GM12878 (cell line): ENCODE results near the gene NAA20. TPM values are rescaled to one million over a fixed set of nuclear protein-coding genes. Genes with fewer than 3 reads are reported as not detected.

Experiments
- ATAC-seq: fragments of 200-7000 bp; cut with Tn5 transposase; 3 replicates; pipeline ENCODE4 v1.9.1; 2020; ENCODE audit warnings: mild to moderate bottlenecking, moderate library complexity
- BruUV-seq: library from RNA; stranded (reverse); fragments of 400-500 nt; replicated peaks from 2 replicates; lab custom pipeline; 2021; lab: Mats Ljungman, UMichigan
- CTCF ChIA-PET: fragments of 300-600 bp; sonication (Branson Sonifier 250); formaldehyde crosslinking; extraction: SDS; loops from one replicate; lab custom pipeline; 2021; ENCODE audit warnings: inconsistent platforms; lab: Yijun Ruan, JAX
- POLR2A ChIA-PET: fragments of 350-600 bp; formaldehyde crosslinking; extraction: SDS; loops from one replicate; lab custom pipeline; 2021; ENCODE audit warnings: inconsistent platforms; lab: Charles Lee
- RAD21 ChIA-PET: fragments of 300-600 bp; sonication (Branson Sonifier 250); formaldehyde crosslinking; loops from one replicate; lab custom pipeline; 2023; ENCODE audit warnings: antibody characterized with exemption; ENCODE audit not compliant: unreplicated experiment; lab: Charles Lee
- SMC1A ChIA-PET: fragments of 300-600 bp; sonication (Branson Sonifier 250); formaldehyde crosslinking; loops from one replicate; lab custom pipeline; 2023; ENCODE audit not compliant: unreplicated experiment, uncharacterized antibody; lab: Charles Lee
- DNase-seq: peaks from one replicate; pipeline ENCODE4 v3.0.0-alpha.2; 2011; ENCODE audit warnings: low read depth, low spot score
- FAIRE-seq: peaks from 3 replicates; lab custom pipeline; 2011; peaks lifted over from hg19 to GRCh38; lab: Jason Lieb, UNC
- H2AFZ ChIP-seq: 2 replicates; pipeline ENCODE4 v1.6.0; 2011; ENCODE audit warnings: low read depth, low read length, control low read depth; ENCODE audit not compliant: control insufficient read depth
- H3K27ac ChIP-seq: 2 replicates; pipeline ENCODE4 v1.5.1; 2011; ENCODE audit warnings: control low read depth; ENCODE audit not compliant: control insufficient read depth, insufficient read depth
- H3K27me3 ChIP-seq, 2 experiments: replicated peaks in 1 of 2; 2 replicates each; pipeline versions ENCODE4 v1.6.0 to v1.6.1; 2011; ENCODE audit warnings: low read length in 1 of 2; ENCODE audit not compliant: control insufficient read depth in 2 of 2, insufficient read depth in 2 of 2
- H3K36me3 ChIP-seq, 2 experiments: 2 replicates each; pipeline ENCODE4 v1.5.1; 2011; ENCODE audit warnings: low read length in 1 of 2; ENCODE audit not compliant: control insufficient read depth in 2 of 2, insufficient read depth in 2 of 2
- H3K4me1 ChIP-seq: 2 replicates; pipeline ENCODE4 v1.6.1; 2011; ENCODE audit warnings: mild to moderate bottlenecking, low read length, moderate library complexity, mixed read lengths; ENCODE audit not compliant: control insufficient read depth, insufficient read depth
- H3K4me2 ChIP-seq: 2 replicates; pipeline ENCODE4 v1.6.0; 2011; ENCODE audit warnings: control low read depth; ENCODE audit not compliant: control insufficient read depth, insufficient read depth
- H3K4me3 ChIP-seq: fragments of 200-600 bp; sonication (generic); 2 replicates; pipeline ENCODE4 v1.5.1; 2016
- H3K79me2 ChIP-seq: 2 replicates; pipeline ENCODE4 v1.6.0; 2011; ENCODE audit warnings: low read length; ENCODE audit not compliant: control insufficient read depth, insufficient read depth
- H3K9ac ChIP-seq: 2 replicates; pipeline ENCODE4 v1.8.0; 2011; ENCODE audit warnings: low read length, control low read depth, mixed read lengths; ENCODE audit not compliant: control insufficient read depth, insufficient read depth
- H3K9me3 ChIP-seq: replicated peaks from 3 replicates; pipeline ENCODE4 v1.5.1; 2011; ENCODE audit warnings: mild to moderate bottlenecking, low read length; ENCODE audit not compliant: control insufficient read depth, insufficient read depth
- H4K20me1 ChIP-seq: 2 replicates; pipeline ENCODE4 v1.6.0; 2011; ENCODE audit not compliant: control insufficient read depth, insufficient read depth
- CBX5 ChIP-seq: sonication (generic); IDR thresholded peaks from 2 replicates; pipeline ENCODE4 v1.6.1; 2016; ENCODE audit warnings: low read depth, moderate library complexity, mild to moderate bottlenecking, inconsistent platforms
- FOXM1 ChIP-seq: IDR thresholded peaks from 2 replicates; pipeline ENCODE4 v1.6.1; 2012; ENCODE audit warnings: low read depth, mild to moderate bottlenecking, inconsistent platforms, low read length, moderate library complexity
- KDM1A ChIP-seq: fragments of 200-600 bp; sonication (generic); IDR thresholded peaks from 2 replicates; pipeline ENCODE4 v1.6.1; 2016; ENCODE audit warnings: borderline replicate concordance
- PAX5 ChIP-seq: IDR thresholded peaks from 2 replicates; pipeline ENCODE4 v1.6.1; 2011; ENCODE audit warnings: low read depth, low read length, borderline replicate concordance
- RAD21 ChIP-seq: IDR thresholded peaks from 2 replicates; pipeline ENCODE4 v1.6.1; 2011; ENCODE audit warnings: mild to moderate bottlenecking, low read depth, low read length, moderate library complexity; ENCODE audit not compliant: insufficient read depth
- RUNX3 ChIP-seq: IDR thresholded peaks from 2 replicates; pipeline ENCODE4 v1.6.1; 2012; ENCODE audit warnings: low read length, inconsistent platforms
- SMC3 ChIP-seq: IDR thresholded peaks from 2 replicates; pipeline ENCODE4 v1.6.1; 2011; ENCODE audit warnings: low read length, improper control_type of control experiment, borderline replicate concordance
- YY1 ChIP-seq: IDR thresholded peaks from 2 replicates; pipeline ENCODE4 v1.6.1; 2011; ENCODE audit warnings: low read depth, mild to moderate bottlenecking, low read length
- ZNF622 ChIP-seq: fragments of 450-650 bp; IDR thresholded peaks from 2 replicates; pipeline ENCODE4 v1.6.1; 2017; ENCODE audit warnings: mild to moderate bottlenecking, inconsistent platforms
- WGBS: methylation state at CpG from one replicate; pipeline ENCODE4 v1.1.6; 2016; ENCODE audit warnings: low lambda C conversion rate; ENCODE audit not compliant: insufficient replicate concordance, insufficient coverage; ENCODE audit errors: missing lambda C conversion rate; 5-methylcytosine and 5-hydroxymethylcytosine counted together
- in situ Hi-C: fragments of 300-500 bp; cut with MboI; formaldehyde crosslinking; loops from 9 replicates; pipeline ENCODE4 v1.14.3; 2018; ENCODE audit warnings: mixed read lengths
- intact Hi-C: fragments of 100-400 bp; cut with micrococcal nuclease; formaldehyde crosslinking; loops from one replicate; pipeline ENCODE4 v1.14.2; 2022; ENCODE audit not compliant: unreplicated experiment
- polyA plus RNA-seq, 11 experiments: library from polyadenylated mRNA; depleted of rRNA in 4 of 11; unstranded in 6 of 11; stranded (reverse) in 5 of 11; fragments of >200 nt; fragmentation: Nextera tagmentation in 4 of 11; fragmentation: Illumina TruSeq in 1 of 11; extraction: Ambion mirVana in 4 of 11; extraction: Trizol in 1 of 11; gene quantifications; 1 replicate in 1 of 11; 2 replicates in 10 of 11; pipeline versions ENCODE4 v1.2.1 to v1.2.3, GENCODE V29; 2011 to 2016; ENCODE audit warnings: inconsistent platforms in 2 of 11, missing spikeins in 2 of 11, low read depth in 1 of 11
- total RNA-seq, 4 experiments: library from RNA; depleted of rRNA in 3 of 4; stranded (reverse); fragments of >200 nt in 3 of 4; fragmentation: Illumina TruSeq in 1 of 4; extraction: Trizol in 1 of 4; gene quantifications; 2 replicates each; pipeline versions ENCODE4 v1.2.1 to v1.2.3, GENCODE V29; 2013 to 2021
- TF ChIP-seq, protein P1 (sequence below), 3 experiments: IDR thresholded peaks in 2 of 3; conservative IDR thresholded peaks in 1 of 3; 2 replicates each; pipeline ENCODE4 v1.5.1; 2011; ENCODE audit warnings: low read depth in 3 of 3, low read length in 3 of 3, mild to moderate bottlenecking in 3 of 3, control low read depth in 2 of 3, moderate library complexity in 2 of 3, inconsistent platforms in 1 of 3, mixed read lengths in 1 of 3; ENCODE audit not compliant: control insufficient read depth in 2 of 3, insufficient read depth in 1 of 3; ENCODE audit errors: extremely low read depth in 1 of 3
- TF ChIP-seq, protein P2 (sequence below): IDR thresholded peaks from 2 replicates; pipeline ENCODE4 v1.6.1; 2011; ENCODE audit warnings: low read depth, low read length, improper control_type of control experiment, borderline replicate concordance
- TF ChIP-seq, protein P3 (sequence below): IDR thresholded peaks from 2 replicates; pipeline ENCODE4 v1.6.1; 2012; ENCODE audit warnings: low read depth, low read length, improper control_type of control experiment

Gene NAA20
- total and polyA plus RNA-seq, 10 of the 15 experiments (the other 5 are each of a cell fraction or from before 2014, with no cell fraction given) = 48.3 to 366 (median 89.1) TPM

DNA sequence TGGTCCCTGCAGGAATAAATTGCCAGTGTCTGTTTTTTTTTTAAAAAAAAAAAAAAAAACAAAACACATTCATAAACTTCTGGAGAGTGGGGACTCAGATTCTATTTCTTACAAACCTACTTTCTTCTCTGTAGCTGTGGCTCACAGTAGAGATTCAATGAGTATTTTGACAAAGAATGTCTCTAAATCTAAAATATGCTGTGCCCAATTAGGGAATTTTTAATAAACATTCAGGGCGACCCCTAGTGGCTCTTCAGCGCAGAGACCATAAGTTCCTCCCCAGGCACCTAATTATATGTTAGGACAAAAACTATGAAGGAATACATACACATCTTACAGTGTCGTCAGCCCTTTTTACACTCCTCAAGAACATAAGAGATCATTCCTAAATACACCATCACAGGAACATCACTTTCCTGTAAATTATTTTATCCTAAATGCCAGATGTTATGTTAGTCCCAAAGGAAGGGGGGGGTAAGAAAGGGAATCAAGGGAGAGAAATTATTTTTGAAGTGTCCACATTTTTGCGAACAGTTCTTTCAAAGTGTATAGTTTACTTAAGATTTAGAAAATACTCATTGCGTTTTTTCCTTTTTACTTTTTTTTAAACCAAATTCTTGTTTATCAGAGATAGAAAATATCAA is 21.8 kb upstream of the NAA20 start:
- DNase-seq = no peak
- Histone ChIP-seq H3K27me3 (no peaks in the 10 kb centered on the region; a peak in 1 of 4 replicates), H3K9ac (no peak overlapping the region), H3K4me2 (no peak overlapping the region), H3K36me3 (no peaks in the 10 kb centered on the region), H2AFZ (no peak overlapping the region), H3K27ac (no peak overlapping the region), H3K9me3 (no peaks in the 10 kb centered on the region), H3K4me3 (no peak overlapping the region), H3K79me2 (no peaks in the 10 kb centered on the region), H3K4me1 (no peaks in the 10 kb centered on the region), H4K20me1 (no peaks in the 10 kb centered on the region)
- 7% methylated on average over 5 of the region's 5 CpGs for WGBS
- intact Hi-C loops = loop anchor here (1.0 kb wide), 3 partner anchors 92 to 303 kb away; no protein-coding TSS in a partner anchor
- TF ChIP-seq, protein P1, sequence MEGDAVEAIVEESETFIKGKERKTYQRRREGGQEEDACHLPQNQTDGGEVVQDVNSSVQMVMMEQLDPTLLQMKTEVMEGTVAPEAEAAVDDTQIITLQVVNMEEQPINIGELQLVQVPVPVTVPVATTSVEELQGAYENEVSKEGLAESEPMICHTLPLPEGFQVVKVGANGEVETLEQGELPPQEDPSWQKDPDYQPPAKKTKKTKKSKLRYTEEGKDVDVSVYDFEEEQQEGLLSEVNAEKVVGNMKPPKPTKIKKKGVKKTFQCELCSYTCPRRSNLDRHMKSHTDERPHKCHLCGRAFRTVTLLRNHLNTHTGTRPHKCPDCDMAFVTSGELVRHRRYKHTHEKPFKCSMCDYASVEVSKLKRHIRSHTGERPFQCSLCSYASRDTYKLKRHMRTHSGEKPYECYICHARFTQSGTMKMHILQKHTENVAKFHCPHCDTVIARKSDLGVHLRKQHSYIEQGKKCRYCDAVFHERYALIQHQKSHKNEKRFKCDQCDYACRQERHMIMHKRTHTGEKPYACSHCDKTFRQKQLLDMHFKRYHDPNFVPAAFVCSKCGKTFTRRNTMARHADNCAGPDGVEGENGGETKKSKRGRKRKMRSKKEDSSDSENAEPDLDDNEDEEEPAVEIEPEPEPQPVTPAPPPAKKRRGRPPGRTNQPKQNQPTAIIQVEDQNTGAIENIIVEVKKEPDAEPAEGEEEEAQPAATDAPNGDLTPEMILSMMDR (IDR thresholded peaks at IDR 0.05 in 2 of 3, conservative IDR thresholded peaks at IDR 0.05 in 1 of 3; ENCODE audit: control insufficient read depth in 2 of 3, extremely low read depth in 1 of 3, insufficient read depth in 1 of 3, low read depth in 3 of 3, low read length in 3 of 3) = peak; percentile 68 to 80 (median 73)
- TF ChIP-seq, protein P2, sequence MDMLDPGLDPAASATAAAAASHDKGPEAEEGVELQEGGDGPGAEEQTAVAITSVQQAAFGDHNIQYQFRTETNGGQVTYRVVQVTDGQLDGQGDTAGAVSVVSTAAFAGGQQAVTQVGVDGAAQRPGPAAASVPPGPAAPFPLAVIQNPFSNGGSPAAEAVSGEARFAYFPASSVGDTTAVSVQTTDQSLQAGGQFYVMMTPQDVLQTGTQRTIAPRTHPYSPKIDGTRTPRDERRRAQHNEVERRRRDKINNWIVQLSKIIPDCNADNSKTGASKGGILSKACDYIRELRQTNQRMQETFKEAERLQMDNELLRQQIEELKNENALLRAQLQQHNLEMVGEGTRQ = no peak
- no peak for TF ChIP-seq CBX5
- no peak for TF ChIP-seq ZNF622
- peak; percentile 84; the same call in 1 of the 2 replicates for TF ChIP-seq SMC3
- TF ChIP-seq YY1 = peak; percentile 31; the same call in 1 of the 2 replicates
- no peak for TF ChIP-seq PAX5
- TF ChIP-seq RAD21 = peak; percentile 91
- TF ChIP-seq, protein P3, sequence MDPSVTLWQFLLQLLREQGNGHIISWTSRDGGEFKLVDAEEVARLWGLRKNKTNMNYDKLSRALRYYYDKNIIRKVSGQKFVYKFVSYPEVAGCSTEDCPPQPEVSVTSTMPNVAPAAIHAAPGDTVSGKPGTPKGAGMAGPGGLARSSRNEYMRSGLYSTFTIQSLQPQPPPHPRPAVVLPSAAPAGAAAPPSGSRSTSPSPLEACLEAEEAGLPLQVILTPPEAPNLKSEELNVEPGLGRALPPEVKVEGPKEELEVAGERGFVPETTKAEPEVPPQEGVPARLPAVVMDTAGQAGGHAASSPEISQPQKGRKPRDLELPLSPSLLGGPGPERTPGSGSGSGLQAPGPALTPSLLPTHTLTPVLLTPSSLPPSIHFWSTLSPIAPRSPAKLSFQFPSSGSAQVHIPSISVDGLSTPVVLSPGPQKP = no peak
- TF ChIP-seq KDM1A = no peak
- peak; percentile 19; the same call in 1 of the 2 replicates for TF ChIP-seq RUNX3
- TF ChIP-seq FOXM1 = 0 out of 2 replicates have a peak, but pooled peaks have one; percentile 36
- RAD21 ChIA-PET = interaction anchor here (0.7 to 3.7 kb wide), 10 partner anchors 10 to 463 kb away, joined by 3 to 42 read pairs (median 4); no protein-coding TSS in a partner anchor
- SMC1A ChIA-PET = interaction anchor here (0.9 to 6.4 kb wide), 17 partner anchors 9 to 301 kb away, joined by 3 to 67 read pairs (median 5); no protein-coding TSS in a partner anchor
- ATAC-seq = peak; percentile 84
- in situ Hi-C loops = loop anchor here (5.0 kb wide), 3 partner anchors 93 to 308 kb away; no protein-coding TSS in a partner anchor
- CTCF ChIA-PET = interaction anchor here (0.6 to 7.5 kb wide), 25 partner anchors 12 to 1581 kb away, joined by 3 to 77 read pairs (median 4); no protein-coding TSS in a partner anchor
- FAIRE-seq = no peak
- no TSS peak for BruUV-seq
- POLR2A ChIA-PET = interaction anchor here (1.2 kb wide), 1 partner anchor 42 kb away, joined by 6 read pairs; no protein-coding TSS in a partner anchor
